IMR-90 (cell line): ENCODE results near the gene LTBP4. TPM values are rescaled to one million over a fixed set of nuclear protein-coding genes. Genes with fewer than 3 reads are reported as not detected.
A peak's percentile ranks its signal among the peaks of the same experiment; 100 is the strongest.
"Not testable (repeated sequence)": the region's sequence is repeated elsewhere in the genome, so short reads cannot be mapped to it uniquely, and the experiment has no call there.

Experiments
- ATAC-seq: fragments of 200-7000 bp; cut with Tn5 transposase; 2 replicates; pipeline ENCODE4 v1.9.1; 2020; ENCODE audit warnings: low read depth, mild to moderate bottlenecking, moderate library complexity
- BruUV-seq: library from RNA; stranded (reverse); fragments of 400-500 nt; replicated peaks from 2 replicates; lab custom pipeline; 2021; lab: Mats Ljungman, UMichigan
- CTCF ChIA-PET: fragments of 300-600 bp; formaldehyde crosslinking; extraction: SDS; loops from one replicate; lab custom pipeline; 2021; ENCODE audit warnings: antibody characterized with exemption; lab: Yijun Ruan, JAX
- POLR2A ChIA-PET: fragments of 300-600 bp; sonication (Branson Sonifier 250); formaldehyde crosslinking; loops from one replicate; lab custom pipeline; 2022; ENCODE audit warnings: antibody characterized with exemption; ENCODE audit not compliant: unreplicated experiment; lab: Charles Lee
- DNase-seq: peaks from one replicate; pipeline ENCODE4 v3.0.0; 2013
- H2AFZ ChIP-seq: replicated peaks from 2 replicates; pipeline ENCODE3; 2013; ENCODE audit warnings: low read length, mild to moderate bottlenecking; ENCODE audit not compliant: poor library complexity
- H2AK5ac ChIP-seq: 2 replicates; pipeline ENCODE4 v1.6.1; 2013; ENCODE audit warnings: low read depth, low read length, inconsistent platforms
- H2AK9ac ChIP-seq: replicated peaks from 2 replicates; pipeline ENCODE3; 2013; ENCODE audit warnings: mild to moderate bottlenecking, low read depth, low read length, moderate library complexity; ENCODE audit not compliant: poor library complexity
- H2BK120ac ChIP-seq: 2 replicates; pipeline ENCODE4 v1.6.1; 2013; ENCODE audit warnings: low read depth, low read length, inconsistent platforms
- H2BK15ac ChIP-seq: 3 replicates; pipeline ENCODE4 v1.6.1; 2013; ENCODE audit warnings: low read depth, low read length, inconsistent platforms
- H2BK20ac ChIP-seq: 2 replicates; pipeline ENCODE4 v1.6.1; 2013; ENCODE audit warnings: low read depth, mild to moderate bottlenecking, inconsistent platforms, low read length, moderate library complexity
- H2BK5ac ChIP-seq: 2 replicates; pipeline ENCODE4 v1.6.1; 2013; ENCODE audit warnings: mild to moderate bottlenecking, low read depth, low read length, inconsistent platforms; ENCODE audit not compliant: poor library complexity, severe bottlenecking
- H3K14ac ChIP-seq: replicated peaks from 2 replicates; pipeline ENCODE4 v1.6.1; 2013; ENCODE audit warnings: low read depth, low read length, inconsistent platforms
- H3K18ac ChIP-seq: 2 replicates; pipeline ENCODE4 v1.6.1; 2013; ENCODE audit warnings: low read depth, low read length, control low read depth
- H3K23ac ChIP-seq: 2 replicates; pipeline ENCODE4 v1.6.1; 2013; ENCODE audit warnings: low read depth, low read length, inconsistent platforms
- H3K27ac ChIP-seq: 2 replicates; pipeline ENCODE4 v1.5.1; 2013; ENCODE audit warnings: mild to moderate bottlenecking, control low read depth, low read length; ENCODE audit not compliant: insufficient read depth
- H3K27me3 ChIP-seq: 2 replicates; pipeline ENCODE4 v1.6.1; 2013; ENCODE audit warnings: low read length; ENCODE audit not compliant: control insufficient read depth, insufficient read depth
- H3K36me3 ChIP-seq: 2 replicates; pipeline ENCODE4 v1.6.1; 2013; ENCODE audit warnings: low read length, mixed read lengths; ENCODE audit not compliant: control insufficient read depth, insufficient read depth
- H3K4ac ChIP-seq: 2 replicates; pipeline ENCODE4 v1.6.1; 2013; ENCODE audit warnings: low read depth, low read length, inconsistent platforms
- H3K4me1 ChIP-seq: 2 replicates; pipeline ENCODE4 v1.6.1; 2013; ENCODE audit warnings: low read length, mixed read lengths; ENCODE audit not compliant: control insufficient read depth, insufficient read depth
- H3K4me2 ChIP-seq: 2 replicates; pipeline ENCODE4 v1.6.1; 2013; ENCODE audit warnings: low read depth, mild to moderate bottlenecking, control low read depth, low read length, moderate library complexity
- H3K4me3 ChIP-seq: 2 replicates; pipeline ENCODE4 v1.5.1; 2013; ENCODE audit warnings: low read depth, mild to moderate bottlenecking, control low read depth, low read length, moderate library complexity; ENCODE audit not compliant: insufficient read depth
- H3K56ac ChIP-seq: 2 replicates; pipeline ENCODE4 v1.6.1; 2013; ENCODE audit warnings: low read length, inconsistent platforms; ENCODE audit not compliant: insufficient read depth; ENCODE audit errors: extremely low read depth
- H3K79me1 ChIP-seq, 2 experiments: 2 replicates each; pipeline ENCODE4 v1.6.1; 2013; ENCODE audit warnings: low read length in 2 of 2, inconsistent platforms in 1 of 2, low read depth in 1 of 2
- H3K9ac ChIP-seq: 2 replicates; pipeline ENCODE4 v1.6.1; 2013; ENCODE audit warnings: low read depth, low read length, control low read depth
- H3K9me1 ChIP-seq: 2 replicates; pipeline ENCODE4 v1.6.1; 2013; ENCODE audit warnings: low read length, inconsistent platforms; ENCODE audit not compliant: insufficient read depth
- H3K9me3 ChIP-seq: 2 replicates; pipeline ENCODE4 v1.6.1; 2013; ENCODE audit warnings: low read length; ENCODE audit not compliant: control insufficient read depth, insufficient read depth
- H4K20me1 ChIP-seq: 2 replicates; pipeline ENCODE4 v1.6.1; 2013; ENCODE audit warnings: low read length, inconsistent platforms; ENCODE audit not compliant: insufficient read depth
- H4K5ac ChIP-seq: 2 replicates; pipeline ENCODE4 v1.6.1; 2013; ENCODE audit warnings: mild to moderate bottlenecking, low read depth, low read length, control low read depth
- H4K8ac ChIP-seq, 2 experiments: 2 replicates each; pipeline ENCODE4 v1.6.1; 2013; ENCODE audit warnings: low read depth in 2 of 2, low read length in 2 of 2, control low read depth in 1 of 2, inconsistent platforms in 1 of 2
- H4K91ac ChIP-seq: 2 replicates; pipeline ENCODE4 v1.6.1; 2013; ENCODE audit warnings: low read depth, low read length, inconsistent platforms; ENCODE audit not compliant: insufficient read depth
- CHD1 ChIP-seq: IDR thresholded peaks from 2 replicates; pipeline ENCODE4 v1.6.1; 2012; ENCODE audit warnings: low read depth, low read length, improper control_type of control experiment
- MAFK ChIP-seq: IDR thresholded peaks from 2 replicates; pipeline ENCODE4 v1.6.1; 2012; ENCODE audit warnings: low read depth, low read length, improper control_type of control experiment
- MAZ ChIP-seq: IDR thresholded peaks from 2 replicates; pipeline ENCODE4 v1.6.1; 2012; ENCODE audit warnings: low read depth, mild to moderate bottlenecking, low read length, improper control_type of control experiment, moderate library complexity, borderline replicate concordance
- RAD21 ChIP-seq: IDR thresholded peaks from 2 replicates; pipeline ENCODE4 v1.6.1; 2012; ENCODE audit warnings: low read length, improper control_type of control experiment
- WGBS, 2 experiments: methylation state at CpG; one replicate each; pipeline versions ENCODE4 v1.1.5 to v1.1.7; 2013; ENCODE audit warnings: missing lambda C conversion rate in 2 of 2; ENCODE audit not compliant: insufficient read length in 1 of 2; ENCODE audit errors: extremely low coverage in 2 of 2; 5-methylcytosine and 5-hydroxymethylcytosine counted together
- dilution Hi-C: fragments of 300-500 bp; cut with HindIII; formaldehyde crosslinking; loops from one replicate; pipeline ENCODE4 v1.14.3; 2018; ENCODE audit warnings: low sequenced_read_pairs; ENCODE audit not compliant: unreplicated experiment
- in situ Hi-C: fragments of 300-500 bp; cut with MboI; formaldehyde crosslinking; loops from 3 replicates; pipeline ENCODE4 v1.14.3; 2019; ENCODE audit warnings: low sequenced_read_pairs, inconsistent platforms, mixed read lengths
- intact Hi-C: fragments of 100-400 bp; cut with micrococcal nuclease; formaldehyde crosslinking; loops from 2 replicates; pipeline ENCODE4 v1.10.0; 2022
- polyA plus RNA-seq, 3 experiments: library from polyadenylated mRNA; depleted of rRNA; stranded (reverse); fragments of >200 nt; gene quantifications; 2 replicates each; pipeline ENCODE4 v1.2.3, GENCODE V29; 2012; ENCODE audit warnings: low replicate concordance in 1 of 3
- total RNA-seq: library from RNA; depleted of rRNA; stranded (reverse); fragments of >200 nt; gene quantifications from 2 replicates; pipeline ENCODE4 v1.2.3, GENCODE V29; 2012

Gene LTBP4
- total and polyA plus RNA-seq, 2 of the 4 experiments (the other 2 are of a cell fraction): 14.7 to 70.3 TPM

DNA sequence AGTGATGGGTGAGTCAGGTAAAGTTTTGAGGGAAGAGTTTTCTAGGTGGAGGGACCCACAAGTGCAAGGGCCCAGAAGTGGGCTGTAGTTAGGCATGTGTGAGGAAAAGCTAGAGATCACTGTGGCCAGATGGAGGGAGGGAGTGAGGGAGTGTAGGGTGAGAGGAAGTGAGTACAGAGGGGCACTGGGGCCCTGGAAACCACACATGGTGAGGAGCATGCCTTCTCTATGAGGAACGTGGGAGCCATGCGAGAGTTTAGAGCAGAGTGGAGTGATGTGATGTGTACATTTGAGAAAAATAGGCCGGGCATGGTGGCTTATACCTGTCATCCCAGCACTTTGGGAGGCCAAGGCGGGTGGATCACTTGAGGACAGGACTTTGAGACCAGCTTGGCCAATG is 39.2 kb upstream of the LTBP4 start:
- dilution Hi-C loops: no loop called here
- Histone ChIP-seq H2AFZ (peak overlapping the region; percentile 51), H3K14ac (no peak overlapping the region), H2BK120ac (no peak overlapping the region), H2BK5ac (no peak overlapping the region), H3K36me3 (no peaks in the 10 kb centered on the region), H2AK5ac (no peak overlapping the region), H2BK15ac (no peak overlapping the region), H3K4ac (no peak overlapping the region), H3K27me3 (peaks cover 43% of the 10 kb centered on the region), H3K9me3 (no peaks in the 10 kb centered on the region), H2AK9ac (no peak overlapping the region), H4K20me1 (no peaks in the 10 kb centered on the region), H4K8ac (no peak overlapping the region), H3K79me1 (no peaks in the 10 kb centered on the region), H3K9me1 (no peaks in the 10 kb centered on the region), H3K9ac (no peak overlapping the region), H3K18ac (no peak overlapping the region), H3K4me3 (no peak overlapping the region), H3K27ac (no peak overlapping the region), H2BK20ac (no peak overlapping the region), H3K23ac (no peak overlapping the region), H3K4me1 (no peaks in the 10 kb centered on the region), H3K56ac (no peak overlapping the region), H4K91ac (no peak overlapping the region), H4K5ac (no peak overlapping the region), H3K4me2 (no peak overlapping the region)
- ATAC-seq: no peak
- ChIA-PET POLR2A (no interaction called here), CTCF (no interaction called here)
- in situ Hi-C loops: no loop called here
- TF ChIP-seq RAD21 (no peak), MAFK (no peak), CHD1 (no peak), MAZ (no peak)
- 43% methylated on average over 3 of the region's 4 CpGs; no CpG with 5 or more reads in 1 of the 2 experiments for WGBS, 2 experiments
- DNase-seq: no peak
- BruUV-seq: no TSS peak
- intact Hi-C loops: no loop called here

GRCh38 chr19:40564535-40564934 is 36.6 kb upstream of the LTBP4 start:
- H2BK15ac ChIP-seq, intact Hi-C loops, H4K91ac ChIP-seq, BruUV-seq, POLR2A ChIA-PET, H3K4me1 ChIP-seq, H3K14ac ChIP-seq, H2AK5ac ChIP-seq, H3K4ac ChIP-seq, H2BK20ac ChIP-seq, H3K27ac ChIP-seq, H2BK120ac ChIP-seq, ATAC-seq, DNase-seq, H3K4me2 ChIP-seq, H3K18ac ChIP-seq, H4K5ac ChIP-seq, H3K4me3 ChIP-seq, H2AFZ ChIP-seq, H3K56ac ChIP-seq, H3K79me1 ChIP-seq, H3K9ac ChIP-seq, H3K23ac ChIP-seq, H3K9me1 ChIP-seq, H4K20me1 ChIP-seq, in situ Hi-C loops, H2BK5ac ChIP-seq, H3K9me3 ChIP-seq, CTCF ChIA-PET, H3K36me3 ChIP-seq, dilution Hi-C loops, H4K8ac ChIP-seq, H2AK9ac ChIP-seq: not testable (repeated sequence)
- peaks cover 50% of the 10 kb centered on the region for H3K27me3 ChIP-seq
- WGBS, 2 experiments: 75% methylated on average over 1 of the region's 1 CpG; no CpG with 5 or more reads in 1 of the 2 experiments
